Measurements from ENCODE around the gene CELF1. TPM values are rescaled to one million over a fixed set of nuclear protein-coding genes. Genes with fewer than 3 reads are reported as not detected.

Gene CELF1
- total and polyA plus RNA-seq, 9 of the 15 experiments (the other 6 are each of a cell fraction or from before 2014, with no cell fraction given) = 11.3 to 142 (median 77.4) TPM

- ChIA-PET POLR2A (interaction anchor here (0.6 to 1.2 kb wide), 2 partner anchors 155 to 714 kb away, joined by 3 read pairs; no protein-coding TSS in a partner anchor), CTCF (ENCODE audit: low intra/inter-chr PET ratio) (no interaction called here)
- in situ Hi-C loops (cut with MboI) = no loop called here
- Histone ChIP-seq H3K9me3 (replicated peaks; ENCODE audit: control insufficient read depth, insufficient read depth, low read depth, low read length) (no peaks in the 10 kb centered on the region), H3K79me2 (ENCODE audit: control insufficient read depth, insufficient read depth, low read length) (peaks cover 4% of the 10 kb centered on the region; the same call in 1 of the 3 replicates), H3K4me1 (replicated peaks in 1 of 2; ENCODE audit: control insufficient read depth in 2 of 2, insufficient read depth in 2 of 2, low read length in 2 of 2) (no peaks in the 10 kb centered on the region), H3K27me3 (ENCODE audit: control insufficient read depth in 2 of 2, insufficient read depth in 2 of 2, low read length in 2 of 2) (no peaks in the 10 kb centered on the region), H3K4me2 (ENCODE audit: insufficient read depth, low read length) (no peak overlapping the region), H3K9me1 (ENCODE audit: control insufficient read depth, insufficient read depth, low read length) (no peaks in the 10 kb centered on the region), H4K20me1 (replicated peaks; ENCODE audit: control insufficient read depth, insufficient read depth, low read length) (peaks cover 16% of the 10 kb centered on the region; the same call in 1 of the 2 replicates), H3K36me3 (ENCODE audit: control insufficient read depth, insufficient read depth, low read length) (peaks cover 79% of the 10 kb centered on the region), H2AFZ (ENCODE audit: low read depth, low read length) (no peak overlapping the region), H3K27ac (ENCODE audit: extremely low read depth, low read depth, low read length) (no peak overlapping the region), H3K4me3 (no peak overlapping the region), H3K9ac (ENCODE audit: insufficient read depth in 1 of 2, low read depth in 2 of 2, low read length in 2 of 2) (0 out of 4 replicates have a peak overlapping the region, but pooled peaks of 1 of the 2 experiments have one; percentile 31)
- BruUV-seq (replicated peaks) = no TSS peak
- intact Hi-C loops (cut with micrococcal nuclease) = no loop called here
- WGBS (ENCODE audit: insufficient coverage, low coverage, missing lambda C conversion rate) = 97% methylated on average over 3 of the region's 4 CpGs
- no peak for TF ChIP-seq ZNF124 (CRISPR knock-in tag; IDR thresholded peaks at IDR 0.05)
- no peak for TF ChIP-seq ZNF12 (CRISPR knock-in tag; IDR thresholded peaks at IDR 0.05)
- TF ChIP-seq RBM39 (optimal IDR thresholded peaks at IDR 0.05; ENCODE audit: low read depth, low read length) = no peak
- TF ChIP-seq TEAD4 (IDR thresholded peaks at IDR 0.05; ENCODE audit: low read length) = no peak
- no peak for TF ChIP-seq TEAD4 (CRISPR knock-in tag; IDR thresholded peaks at IDR 0.05; ENCODE audit: borderline replicate concordance)
- no peak for FAIRE-seq
- no peak for DNase-seq (ENCODE audit: extremely low read depth in 1 of 4, low spot score in 3 of 4)
- ATAC-seq = no peak; the same call in 2 of the 3 replicates
Observed at GRCh38 chr11:47466701-47467250, 86.2 kb downstream of the CELF1 start.

- WGBS (ENCODE audit: insufficient coverage, low coverage, missing lambda C conversion rate) = 76% methylated on average over 5 of the region's 5 CpGs
- in situ Hi-C loops (cut with MboI) (no loop called here), intact Hi-C loops (cut with micrococcal nuclease) (no loop called here)
- ChIA-PET CTCF (ENCODE audit: low intra/inter-chr PET ratio) (no interaction called here), POLR2A (interaction anchor here (1.3 kb wide), 1 partner anchor 12 kb away, joined by 7 read pairs; no protein-coding TSS in a partner anchor)
- Histone ChIP-seq H3K9me1 (ENCODE audit: control insufficient read depth, insufficient read depth, low read length) (no peaks in the 10 kb centered on the region), H3K27ac (ENCODE audit: extremely low read depth, low read depth, low read length) (no peak overlapping the region), H3K9me3 (replicated peaks; ENCODE audit: control insufficient read depth, insufficient read depth, low read depth, low read length) (no peaks in the 10 kb centered on the region), H3K4me2 (ENCODE audit: insufficient read depth, low read length) (no peak overlapping the region), H3K27me3 (ENCODE audit: control insufficient read depth in 2 of 2, insufficient read depth in 2 of 2, low read length in 2 of 2) (no peaks in the 10 kb centered on the region), H3K4me1 (replicated peaks in 1 of 2; ENCODE audit: control insufficient read depth in 2 of 2, insufficient read depth in 2 of 2, low read length in 2 of 2) (no peaks in the 10 kb centered on the region), H3K79me2 (ENCODE audit: control insufficient read depth, insufficient read depth, low read length) (peaks cover 4% of the 10 kb centered on the region; the same call in 1 of the 3 replicates), H2AFZ (ENCODE audit: low read depth, low read length) (no peak overlapping the region), H3K4me3 (no peak overlapping the region), H3K9ac (ENCODE audit: insufficient read depth in 1 of 2, low read depth in 2 of 2, low read length in 2 of 2) (no peak overlapping the region), H3K36me3 (ENCODE audit: control insufficient read depth, insufficient read depth, low read length) (peaks cover 73% of the 10 kb centered on the region), H4K20me1 (replicated peaks; ENCODE audit: control insufficient read depth, insufficient read depth, low read length) (peaks cover 16% of the 10 kb centered on the region; the same call in 1 of the 2 replicates)
- no peak for DNase-seq (ENCODE audit: extremely low read depth in 1 of 4, low spot score in 3 of 4)
- ATAC-seq = no peak
- FAIRE-seq = peak; percentile 60
- BruUV-seq (replicated peaks) = no TSS peak
- TF ChIP-seq CHCHD3 (CRISPR knock-in tag; IDR thresholded peaks at IDR 0.05) (no peak), MECOM (CRISPR knock-in tag; IDR thresholded peaks at IDR 0.05) (no peak), ZFP36 (IDR thresholded peaks at IDR 0.05; ENCODE audit: low read depth, low read length, partially characterized antibody) (no peak), NFE2L1 (tag; IDR thresholded peaks at IDR 0.05; ENCODE audit: borderline replicate concordance, low read depth) (no peak), RAD51 (IDR thresholded peaks at IDR 0.05; ENCODE audit: borderline replicate concordance, low read depth) (no peak), ZNF384 (IDR thresholded peaks at IDR 0.05; ENCODE audit: low read depth, low read length) (no peak), ATF3 (IDR thresholded peaks at IDR 0.05) (no peak), ATF3 (CRISPR knock-in tag; conservative IDR thresholded peaks at IDR 0.05) (no peak), ARID3B (CRISPR knock-in tag; IDR thresholded peaks at IDR 0.05; ENCODE audit: borderline replicate concordance) (no peak), MAFG (tag; conservative IDR thresholded peaks at IDR 0.05) (no peak)
Observed at GRCh38 chr11:47466201-47466600, 86.7 kb downstream of the CELF1 start.
